GM20431 (cell line): ENCODE measurements around the gene SCG3.

ENCODE experiments used
- in situ Hi-C: fragments of 300-500 bp; cut with MseI, MboI; formaldehyde crosslinking; loops from one replicate; pipeline ENCODE4 v1.15.0; 2020; ENCODE audit warnings: low sequenced_read_pairs; ENCODE audit not compliant: unreplicated experiment

SCG3 gene

GRCh38 chr15:51724199-51724598 lies 42.9 kb downstream of the SCG3 start:
- in situ Hi-C loops: no loop called here

- in situ Hi-C loops: no loop called here
Observed at GRCh38 chr15:51724673-51725072, 43.4 kb downstream of the SCG3 start.

GRCh38 chr15:51726302-51727073 lies 45.2 kb downstream of the SCG3 start:
- in situ Hi-C loops: no loop called here

GRCh38 chr15:51727141-51727897 lies 46.0 kb downstream of the SCG3 start:
- in situ Hi-C loops: no loop called here

GRCh38 chr15:51731549-51732267 lies 50.4 kb downstream of the SCG3 start:
- in situ Hi-C loops: no loop called here

- in situ Hi-C loops: no loop called here
Observed at GRCh38 chr15:51732646-51733045, 51.3 kb downstream of the SCG3 start.

- in situ Hi-C loops: no loop called here
Observed at GRCh38 chr15:51735228-51736010, 54.1 kb downstream of the SCG3 start.

GRCh38 chr15:51736069-51736468 lies 54.8 kb downstream of the SCG3 start:
- in situ Hi-C loops: no loop called here

GRCh38 chr15:51736751-51737521 lies 55.6 kb downstream of the SCG3 start:
- in situ Hi-C loops: no loop called here

GRCh38 chr15:51737522-51738305 lies 56.4 kb downstream of the SCG3 start, which contains the start of gene LYSMD2:
Gene LYSMD2 (minus strand): TSS chr15:51737655. CDS start chr15:51737622, 33 bp downstream.
- in situ Hi-C loops: no loop called here

GRCh38 chr15:51738553-51738952 lies 57.2 kb downstream of the SCG3 start:
- in situ Hi-C loops: no loop called here

- in situ Hi-C loops: no loop called here
Observed at GRCh38 chr15:51739061-51739712, 57.9 kb downstream of the SCG3 start.

- in situ Hi-C loops: no loop called here
Observed at GRCh38 chr15:51749307-51749706, 68.0 kb downstream of the SCG3 start.

- in situ Hi-C loops: no loop called here
Observed at GRCh38 chr15:51750186-51750585, 68.9 kb downstream of the SCG3 start.

GRCh38 chr15:51750792-51751696 lies 69.7 kb downstream of the SCG3 start, which contains the start of gene TMOD2:
Gene TMOD2 (plus strand): TSS chr15:51751597. CDS start chr15:51766442, 14,845 bp downstream.
- in situ Hi-C loops: no loop called here

- in situ Hi-C loops: no loop called here
Observed at GRCh38 chr15:51751697-51752683, 70.7 kb downstream of the SCG3 start.
